RWPE2 (cell line): ENCODE data around the gene DOCK9.

Experiments
- ATAC-seq: fragments of 200-7000 bp; cut with Tn5 transposase; 3 replicates; pipeline ENCODE4 v1.9.1; 2021; ENCODE audit warnings: low read depth
- DNase-seq: peaks from one replicate; pipeline ENCODE4 v3.0.0-alpha.2; 2020; ENCODE audit warnings: low spot score
- H3K27ac ChIP-seq: fragments of 450-650 bp; 2 replicates; pipeline ENCODE4 v1.5.1; 2017; ENCODE audit warnings: mild to moderate bottlenecking; ENCODE audit not compliant: poor library complexity, severe bottlenecking
- H3K27me3 ChIP-seq: fragments of 250-450 bp; sonication (Bioruptor Pico); 2 replicates; pipeline ENCODE4 v1.5.1; 2021; ENCODE audit warnings: mild to moderate bottlenecking, moderate library complexity; ENCODE audit not compliant: insufficient read depth, poor library complexity, severe bottlenecking
- H3K36me3 ChIP-seq: fragments of 250-450 bp; sonication (Bioruptor Pico); 2 replicates; pipeline ENCODE4 v1.5.1; 2020; ENCODE audit warnings: low read depth, mild to moderate bottlenecking, moderate library complexity
- H3K4me1 ChIP-seq: fragments of 250-450 bp; sonication (Bioruptor Pico); 2 replicates; pipeline ENCODE4 v1.5.1; 2021; ENCODE audit warnings: mild to moderate bottlenecking, moderate library complexity; ENCODE audit not compliant: insufficient read depth, poor library complexity, severe bottlenecking
- H3K4me3 ChIP-seq: fragments of 250-450 bp; sonication (Bioruptor Pico); 2 replicates; pipeline ENCODE4 v1.5.1; 2021; ENCODE audit warnings: mild to moderate bottlenecking, moderate library complexity; ENCODE audit not compliant: severe bottlenecking
- H3K9me3 ChIP-seq: fragments of 250-450 bp; sonication (Bioruptor Pico); 2 replicates; pipeline ENCODE4 v1.5.1; 2021; ENCODE audit warnings: mild to moderate bottlenecking, moderate library complexity; ENCODE audit not compliant: severe bottlenecking
- CTCF ChIP-seq: fragments of 450-650 bp; IDR thresholded peaks from one replicate; pipeline ENCODE4 v1.5.1; 2017; ENCODE audit warnings: mild to moderate bottlenecking, moderate library complexity; ENCODE audit not compliant: poor library complexity, severe bottlenecking

Gene DOCK9

GRCh38 chr13:98919566-98919965 lies 58.3 kb downstream of the DOCK9 start:
- Histone ChIP-seq H3K4me3 (no peak overlapping the region), H3K9me3 (no peaks in the 10 kb centered on the region), H3K27me3 (no peaks in the 10 kb centered on the region), H3K27ac (no peak overlapping the region), H3K36me3 (peaks cover 28% of the 10 kb centered on the region), H3K4me1 (no peaks in the 10 kb centered on the region)
- ATAC-seq (no peak), DNase-seq (no peak)
- TF ChIP-seq CTCF, result no peak

DNA sequence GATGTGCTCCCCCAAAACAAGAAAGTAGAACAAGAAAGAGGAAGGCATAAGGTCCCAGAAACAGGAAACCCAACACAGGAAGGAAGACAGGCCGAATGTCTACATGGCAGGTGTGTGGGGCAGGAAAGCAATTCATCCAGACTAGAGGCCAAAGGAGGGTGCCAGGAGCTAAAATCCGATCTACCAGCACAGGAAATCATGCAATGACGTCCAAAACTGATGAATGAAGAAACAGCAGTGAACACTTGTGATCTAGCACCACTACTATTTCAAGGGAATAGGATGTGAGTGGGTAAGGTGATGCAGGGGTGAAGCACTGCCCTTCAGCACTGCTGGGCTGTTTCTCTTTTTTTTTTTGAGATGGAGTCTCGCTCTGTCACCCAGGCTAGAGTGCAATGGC lies 59.1 kb downstream of the DOCK9 start:
- Histone ChIP-seq H3K4me3 (no peak overlapping the region), H3K27me3 (no peaks in the 10 kb centered on the region), H3K36me3 (peaks cover 28% of the 10 kb centered on the region), H3K27ac (no peak overlapping the region), H3K9me3 (no peaks in the 10 kb centered on the region), H3K4me1 (no peaks in the 10 kb centered on the region)
- TF ChIP-seq CTCF, result no peak
- ATAC-seq, result no peak
- DNase-seq, result no peak

DNA sequence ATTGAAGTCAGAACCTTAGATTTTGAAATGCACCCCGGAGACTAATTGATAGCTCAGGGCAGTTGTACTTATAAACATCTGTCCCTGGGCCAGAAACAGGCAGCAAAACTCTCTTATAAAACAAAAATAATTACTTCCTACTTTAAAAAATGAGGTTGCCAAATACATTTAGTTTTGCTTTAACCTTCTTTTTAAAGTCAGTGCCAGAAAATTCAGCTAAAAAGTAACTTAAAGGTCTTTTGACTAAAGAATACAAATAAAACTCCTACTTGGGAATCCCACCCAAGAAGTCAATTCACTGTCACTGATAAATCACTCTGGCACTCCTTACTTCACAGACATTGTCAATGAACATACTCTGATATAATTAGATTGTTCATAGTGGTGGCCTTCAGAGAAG lies 60.7 kb downstream of the DOCK9 start:
- Histone ChIP-seq H3K9me3 (no peaks in the 10 kb centered on the region), H3K4me3 (no peak overlapping the region), H3K36me3 (peaks cover 21% of the 10 kb centered on the region), H3K27ac (no peak overlapping the region), H3K4me1 (no peaks in the 10 kb centered on the region), H3K27me3 (no peaks in the 10 kb centered on the region)
- DNase-seq, result no peak
- no peak for TF ChIP-seq CTCF
- no peak for ATAC-seq

- no peak for TF ChIP-seq CTCF
- H3K4me1 ChIP-seq, result peaks cover under 1% of the 10 kb centered on the region
- H3K27me3 ChIP-seq, result no peaks in the 10 kb centered on the region
- no peaks in the 10 kb centered on the region for H3K9me3 ChIP-seq
- ATAC-seq, result no peak
- H3K4me3 ChIP-seq, result no peak overlapping the region
- no peak overlapping the region for H3K27ac ChIP-seq
- DNase-seq, result no peak
- H3K36me3 ChIP-seq, result peaks cover 15% of the 10 kb centered on the region
Observed at GRCh38 chr13:98916403-98916802, 61.5 kb downstream of the DOCK9 start.

DNA sequence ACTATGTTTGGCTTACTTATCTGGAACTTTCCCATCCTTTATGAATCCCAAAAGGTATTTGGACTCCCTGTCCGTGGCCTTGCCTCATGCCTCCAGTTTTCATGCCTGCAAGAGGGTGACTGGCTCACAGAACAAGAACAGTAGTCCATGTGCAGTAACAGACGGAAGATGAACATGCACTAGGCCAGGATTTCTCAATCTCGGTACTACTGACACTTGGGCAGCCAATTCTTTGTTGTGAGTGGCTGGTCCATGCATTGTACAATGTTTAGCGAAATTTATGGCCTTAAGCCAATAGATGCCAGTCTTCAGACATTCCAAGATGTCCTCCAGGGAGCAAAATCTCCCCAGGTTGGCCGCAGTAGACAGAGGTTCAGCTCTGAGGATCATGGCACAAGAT lies 61.9 kb downstream of the DOCK9 start:
- TF ChIP-seq CTCF, result no peak
- no peak for DNase-seq
- H3K4me3 ChIP-seq, result no peak overlapping the region
- H3K27ac ChIP-seq, result no peak overlapping the region
- no peaks in the 10 kb centered on the region for H3K9me3 ChIP-seq
- H3K27me3 ChIP-seq, result no peaks in the 10 kb centered on the region
- peaks cover 4% of the 10 kb centered on the region for H3K4me1 ChIP-seq
- ATAC-seq, result no peak
- peaks cover 15% of the 10 kb centered on the region for H3K36me3 ChIP-seq
